GM21367 (cell line): ENCODE results near the gene HLCS.

Source experiments
- ATAC-seq: cut with Tn5 transposase; IDR thresholded peaks from one replicate; pipeline ENCODE4 v1.9.1; 2021; ENCODE audit not compliant: unreplicated experiment

HLCS gene

DNA sequence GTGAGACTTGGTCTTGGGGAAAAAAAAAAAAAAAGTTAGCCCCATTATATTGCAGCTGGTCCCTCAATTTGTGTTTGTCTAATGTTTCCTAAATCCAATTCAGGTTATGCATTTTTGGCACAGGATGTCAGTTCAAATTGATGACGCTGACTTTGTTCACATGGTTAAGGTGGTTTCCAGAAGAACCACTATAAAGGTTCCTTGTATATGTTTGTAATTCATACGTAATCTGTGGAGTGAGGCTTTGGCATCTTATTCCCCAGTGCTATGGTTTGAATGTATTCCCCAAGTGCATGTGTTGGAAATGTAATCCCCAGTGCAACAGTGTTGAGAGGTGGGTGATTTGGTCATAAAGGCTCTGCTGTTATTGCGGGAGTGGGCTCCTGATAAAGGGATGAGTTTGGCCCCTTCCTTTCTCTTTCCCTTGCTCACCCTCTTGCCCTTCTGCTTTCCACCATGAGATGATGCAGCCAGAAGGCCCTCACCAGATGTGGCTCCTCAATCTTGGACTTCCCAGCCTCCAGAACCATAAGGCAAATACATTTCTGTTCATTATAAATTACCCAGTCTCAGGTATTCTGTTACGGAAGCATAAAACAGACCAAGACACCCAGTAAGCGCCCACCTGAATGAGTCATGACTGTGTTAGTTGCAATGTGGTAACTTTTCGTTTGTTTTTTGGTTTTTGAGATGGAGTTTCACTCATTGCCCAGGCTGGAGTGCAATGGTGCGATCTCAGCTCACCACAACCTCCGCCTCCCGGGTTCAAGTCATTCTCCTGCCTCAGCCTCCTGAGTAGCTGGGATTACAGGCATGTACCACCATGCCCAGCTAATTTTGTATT, 19.5 kb upstream of the HLCS start:
- no peak for ATAC-seq

DNA sequence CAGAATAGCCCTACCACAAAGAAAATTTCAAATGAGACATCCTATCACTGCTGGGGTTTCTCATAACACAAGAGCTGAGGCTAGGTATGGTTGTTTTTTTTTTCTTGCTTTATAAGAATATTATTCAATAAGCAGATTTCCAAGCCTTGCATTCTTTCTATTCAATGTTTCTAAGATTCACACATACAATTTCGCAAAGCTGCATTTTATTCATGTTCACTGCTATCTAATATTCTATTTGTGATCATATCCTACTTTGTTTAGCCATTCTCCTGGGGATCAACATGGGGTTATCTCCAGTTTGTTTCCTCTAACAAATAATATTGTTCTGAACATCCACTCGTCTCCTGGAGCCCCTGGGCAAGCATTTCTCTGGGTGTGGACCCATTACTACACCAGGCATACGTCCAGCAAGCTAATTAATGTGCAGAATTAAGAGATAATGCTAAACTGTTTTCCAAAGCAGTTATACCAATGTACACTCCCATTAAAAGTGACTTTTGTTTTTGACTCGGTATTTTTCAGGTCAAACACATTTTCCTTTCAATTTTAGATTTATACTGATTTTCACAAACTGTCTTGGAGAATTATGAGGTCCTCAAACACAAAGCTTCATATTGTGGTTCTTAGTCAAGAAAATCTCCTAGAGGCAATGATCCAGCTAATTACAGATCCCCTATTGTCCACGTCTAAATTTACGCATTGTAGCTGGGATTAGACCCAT, 15.7 kb upstream of the HLCS start:
- ATAC-seq, result no peak

DNA sequence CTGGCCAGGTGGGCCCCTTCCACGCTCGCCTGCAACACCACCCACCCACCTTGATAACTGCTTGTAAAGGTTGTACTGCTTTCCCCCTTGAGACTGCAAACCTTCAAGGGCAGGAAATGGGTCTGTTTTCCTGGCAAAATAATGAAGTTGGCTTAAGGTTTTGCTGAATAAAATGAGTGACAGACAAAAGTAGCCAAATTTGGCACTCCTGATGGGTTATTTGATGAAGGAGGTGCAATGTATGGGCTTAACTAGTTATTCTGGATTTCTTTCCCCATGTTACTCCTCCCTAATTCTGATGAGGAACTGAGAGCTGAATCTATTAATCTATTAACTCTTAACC, 14.6 kb upstream of the HLCS start:
- ATAC-seq, result no peak

DNA sequence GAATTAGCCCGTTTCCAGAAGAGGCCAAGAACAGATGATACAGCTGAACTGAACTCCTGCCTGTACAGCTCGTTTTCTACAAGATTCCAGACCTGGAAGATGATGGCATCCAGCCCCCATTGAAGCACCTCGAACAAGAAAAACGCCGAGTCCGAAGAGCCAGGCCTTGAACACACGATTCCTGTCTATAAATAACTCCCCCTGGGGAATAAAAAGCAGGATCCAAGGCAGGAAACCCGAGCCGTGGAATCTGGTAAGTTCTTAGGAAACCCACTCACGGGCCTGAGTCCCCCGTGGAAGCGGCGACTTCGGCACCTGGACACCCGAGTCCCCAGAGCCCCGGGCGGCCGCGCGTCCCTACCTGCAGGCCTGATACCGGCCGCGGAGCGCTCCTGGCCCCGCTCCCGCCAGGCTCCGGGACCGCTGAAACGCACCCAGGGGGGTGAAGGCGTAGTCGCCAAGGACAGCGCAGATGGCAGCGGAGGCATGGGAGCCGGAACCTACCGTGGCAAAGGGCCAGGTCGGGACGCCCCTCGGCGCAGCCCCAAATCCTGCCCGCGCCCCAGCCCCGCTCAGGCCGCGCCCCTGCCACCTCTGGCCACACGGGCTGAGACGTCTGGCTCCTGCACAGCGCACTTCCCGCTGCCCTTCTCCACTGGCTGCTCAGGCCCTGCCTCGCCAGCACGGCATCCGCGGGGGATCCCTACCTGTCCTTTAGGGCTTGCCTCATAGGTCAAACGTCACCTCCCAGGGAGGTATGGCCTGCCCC, 14.0 kb upstream of the HLCS start:
- ATAC-seq, result no peak

DNA sequence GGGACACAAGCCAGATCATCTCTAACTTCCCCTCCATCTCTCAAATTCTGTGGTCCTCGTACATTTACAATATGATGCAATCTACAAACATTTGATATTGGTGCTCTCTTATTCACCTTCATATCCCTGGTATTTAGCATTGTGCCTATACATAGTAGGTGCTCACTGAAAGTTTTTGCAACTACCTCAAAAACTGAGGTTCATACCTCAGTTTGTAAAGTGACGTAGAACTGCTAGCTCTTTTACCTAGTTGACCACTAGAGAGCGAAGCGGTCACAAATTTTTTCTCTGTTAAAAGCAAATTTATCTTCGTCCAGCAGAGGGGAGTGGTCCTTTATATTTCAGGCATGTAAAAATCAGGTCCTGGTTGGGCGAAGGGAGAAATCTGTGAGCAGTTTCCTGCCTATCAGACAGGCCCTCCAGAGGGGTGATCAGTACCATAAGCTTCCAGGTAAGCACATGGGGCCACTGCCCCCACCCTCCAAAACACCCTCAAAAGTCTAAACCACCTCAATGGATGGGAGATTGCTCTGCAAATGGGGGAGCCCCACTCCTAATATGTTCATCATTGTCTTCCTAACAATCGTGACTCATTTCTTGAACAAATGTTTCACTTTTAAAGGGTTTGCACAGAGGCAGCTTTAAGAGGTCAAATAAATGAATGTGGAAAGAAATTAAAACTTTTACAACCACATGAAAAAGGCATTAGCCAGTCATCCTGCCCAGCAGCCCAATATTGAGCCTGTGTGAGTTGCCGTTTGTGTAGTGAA, 10.6 kb upstream of the HLCS start:
- ATAC-seq, result peak; percentile 70

DNA sequence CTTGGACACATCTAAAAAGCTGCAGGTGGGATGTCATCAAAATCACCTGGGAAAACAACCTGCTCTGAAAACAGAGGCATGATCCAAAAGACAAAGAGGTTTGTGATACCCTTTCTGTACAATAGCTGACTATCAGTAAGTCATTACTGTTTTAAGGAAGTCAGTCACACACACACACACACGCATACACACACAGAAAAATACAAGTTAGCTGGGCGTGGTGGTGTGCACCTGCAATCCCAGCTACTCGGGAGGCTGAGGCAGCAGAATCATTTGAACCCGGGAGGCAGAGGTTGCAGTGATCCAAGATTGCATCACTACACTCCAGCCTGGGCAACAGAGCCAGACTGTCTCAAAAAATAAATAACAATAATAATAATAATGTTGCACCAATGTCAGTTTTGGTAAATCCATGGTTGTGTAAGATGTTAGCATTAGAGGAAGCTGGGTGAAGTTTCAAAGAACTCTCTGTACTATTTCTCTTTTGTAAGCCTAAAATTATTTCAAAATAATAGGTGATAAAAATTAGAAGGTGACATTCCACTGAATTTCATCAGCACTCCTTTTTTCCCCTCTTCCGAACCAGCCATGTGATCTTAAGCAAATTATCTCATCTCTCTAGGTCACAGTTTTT, 9.9 kb upstream of the HLCS start:
- ATAC-seq, result no peak

DNA sequence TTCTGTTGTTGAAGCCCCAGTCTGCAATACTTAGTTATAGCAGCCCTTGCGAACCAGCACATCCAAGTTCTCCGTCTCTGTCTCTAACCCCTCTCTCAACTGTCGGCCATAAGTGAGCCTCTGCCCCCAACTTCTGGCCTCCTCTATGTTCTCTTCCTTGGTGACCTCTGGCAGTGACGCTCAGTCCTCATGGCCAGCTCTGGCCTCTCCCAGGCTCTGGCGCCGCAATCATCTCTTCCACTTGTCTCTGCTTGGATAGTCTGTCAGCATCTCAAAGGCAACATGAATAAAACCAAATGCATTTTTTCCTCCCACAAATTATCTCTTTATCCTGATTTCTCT, 8.4 kb upstream of the HLCS start:
- ATAC-seq, result no peak

DNA sequence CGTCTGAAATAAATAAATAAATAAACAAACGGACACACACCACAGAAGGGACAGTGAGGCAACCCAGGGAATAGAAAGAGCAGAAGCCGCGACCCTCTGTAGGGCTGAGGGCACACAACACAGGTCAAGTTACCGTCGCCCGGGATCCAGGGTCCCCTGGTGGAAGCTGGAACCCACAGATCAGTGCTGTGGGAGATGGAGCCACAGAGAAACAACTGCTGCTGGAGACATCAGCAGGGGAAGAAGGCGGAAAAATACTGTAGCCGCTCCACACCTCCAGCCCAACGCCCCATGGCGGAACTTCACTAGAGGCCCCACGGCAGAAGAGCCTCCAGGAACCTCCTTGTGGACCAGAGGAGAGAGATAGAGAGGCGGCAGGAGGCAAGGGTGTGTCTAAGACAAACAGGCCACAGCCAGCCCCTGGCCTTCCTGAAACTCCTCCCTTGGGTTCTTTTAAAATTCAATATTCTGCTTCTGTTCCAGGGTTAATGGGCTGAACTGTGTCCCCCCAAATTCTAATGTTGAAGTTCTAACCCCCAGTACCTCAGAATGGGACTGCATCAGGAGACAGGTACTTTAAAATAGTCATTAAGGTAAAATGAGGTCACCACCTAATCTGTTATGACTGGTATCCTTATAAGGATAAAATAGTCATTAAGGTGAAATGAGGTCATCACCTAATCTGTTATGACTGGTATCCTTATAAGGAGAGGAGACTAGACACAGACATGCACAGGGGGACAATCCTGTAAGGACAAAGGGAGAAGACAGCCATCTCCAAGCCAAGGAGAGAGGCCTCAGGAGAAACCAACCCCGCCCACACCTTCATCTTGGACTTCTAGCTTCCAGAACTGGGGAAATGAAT, 7.7 kb upstream of the HLCS start:
- no peak for ATAC-seq

DNA sequence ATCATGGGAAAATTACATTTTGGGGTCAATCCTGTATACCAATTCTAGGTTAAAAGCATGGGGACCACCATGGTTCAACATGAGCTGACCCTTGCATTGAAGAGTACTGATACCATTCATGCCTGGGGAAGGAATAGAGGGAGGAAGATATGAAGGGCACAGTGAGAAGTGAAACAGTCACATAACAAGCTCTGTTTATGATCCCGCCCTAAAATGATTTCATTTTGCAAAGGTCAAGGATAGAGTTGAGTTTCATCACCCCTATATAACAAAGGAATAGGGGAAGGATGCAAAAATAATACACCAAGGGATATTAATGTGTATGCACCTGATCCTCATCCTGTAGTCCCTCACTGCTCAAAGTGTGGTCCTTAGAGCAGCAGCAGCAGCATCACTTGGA, 2.5 kb upstream of the HLCS start:
- ATAC-seq, result no peak

DNA sequence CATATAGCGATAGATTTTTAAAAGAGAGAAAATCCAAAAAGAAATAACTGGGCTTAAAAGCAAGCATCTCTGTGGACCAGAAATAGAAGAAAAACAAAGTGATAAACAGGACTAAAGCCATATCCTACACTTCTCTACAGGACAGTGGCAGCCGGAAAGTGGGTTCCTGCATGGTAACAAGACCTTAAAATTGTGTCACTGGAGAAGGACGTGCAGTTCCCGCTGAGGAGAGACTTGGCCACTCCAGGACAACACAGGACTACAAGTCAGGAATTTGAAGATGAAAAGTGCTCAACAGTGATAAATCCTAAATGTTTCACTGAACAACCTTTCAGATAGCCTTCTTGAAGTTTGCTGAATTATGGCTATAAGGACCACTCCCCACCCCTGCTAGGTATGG, 1.9 kb upstream of the HLCS start:
- ATAC-seq, result no peak

DNA sequence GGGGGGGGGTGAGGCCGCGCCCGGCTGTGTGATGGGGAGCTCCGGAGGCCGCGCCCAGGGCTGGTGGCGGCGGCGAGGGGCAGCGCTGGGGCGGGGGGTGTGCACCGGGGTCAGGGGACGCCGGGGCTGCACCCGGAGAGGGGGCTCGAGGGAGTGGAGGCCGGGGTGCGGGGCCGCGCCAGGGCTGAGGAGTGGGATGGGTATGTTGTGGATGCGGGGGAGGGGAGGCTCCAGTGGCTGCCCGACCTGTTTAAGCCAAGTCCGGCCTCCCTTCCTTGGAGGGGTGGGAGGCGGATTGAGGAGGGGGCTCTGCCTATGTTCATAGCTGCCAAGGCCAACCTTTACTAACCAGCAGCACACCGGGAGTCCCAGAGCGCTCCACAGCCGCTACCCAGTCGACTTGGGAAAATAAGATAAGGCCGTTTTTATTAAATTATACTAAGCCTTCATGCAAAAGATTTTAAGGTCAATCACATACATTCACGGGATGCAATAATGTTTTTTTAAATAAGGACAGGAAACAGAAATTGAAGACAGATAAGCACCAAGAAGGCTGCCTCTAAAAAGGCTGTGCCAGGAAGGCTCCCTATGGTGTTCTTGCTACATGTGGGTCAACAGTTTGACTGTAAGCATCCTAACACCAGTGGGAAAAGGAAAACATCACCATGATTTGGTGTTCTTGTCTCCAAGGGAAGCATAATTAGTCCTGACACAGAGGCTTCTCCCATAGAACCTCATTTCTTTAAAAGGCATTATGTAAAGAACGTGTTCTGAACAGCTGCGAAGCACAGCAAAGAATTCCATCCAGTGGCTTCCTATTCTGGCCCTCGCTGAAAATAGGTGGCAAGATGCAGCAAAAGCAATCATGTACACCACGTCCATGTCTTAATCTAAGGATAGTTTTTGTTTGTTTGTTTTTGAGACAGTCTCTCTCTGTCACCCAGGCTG, 626 bp upstream of the HLCS start:
- ATAC-seq, result no peak

DNA sequence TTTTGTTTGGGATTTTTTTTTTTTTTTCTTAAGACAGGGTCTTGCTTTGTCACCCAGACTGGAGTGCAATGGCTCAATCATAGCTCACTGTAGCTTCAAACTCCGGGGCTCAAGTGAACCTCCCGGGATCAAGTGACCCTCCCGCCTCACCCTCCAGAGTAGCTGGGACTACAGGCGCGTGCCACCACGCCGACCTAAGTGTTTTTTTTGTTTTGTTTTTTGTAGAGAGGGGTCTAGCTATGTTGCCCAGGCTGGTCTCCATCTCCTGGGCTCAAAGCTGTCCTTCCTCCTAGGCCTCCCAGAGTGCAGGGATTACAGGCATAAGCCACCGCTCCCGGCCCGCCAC, 776 bp downstream of the HLCS start:
- ATAC-seq, result no peak

DNA sequence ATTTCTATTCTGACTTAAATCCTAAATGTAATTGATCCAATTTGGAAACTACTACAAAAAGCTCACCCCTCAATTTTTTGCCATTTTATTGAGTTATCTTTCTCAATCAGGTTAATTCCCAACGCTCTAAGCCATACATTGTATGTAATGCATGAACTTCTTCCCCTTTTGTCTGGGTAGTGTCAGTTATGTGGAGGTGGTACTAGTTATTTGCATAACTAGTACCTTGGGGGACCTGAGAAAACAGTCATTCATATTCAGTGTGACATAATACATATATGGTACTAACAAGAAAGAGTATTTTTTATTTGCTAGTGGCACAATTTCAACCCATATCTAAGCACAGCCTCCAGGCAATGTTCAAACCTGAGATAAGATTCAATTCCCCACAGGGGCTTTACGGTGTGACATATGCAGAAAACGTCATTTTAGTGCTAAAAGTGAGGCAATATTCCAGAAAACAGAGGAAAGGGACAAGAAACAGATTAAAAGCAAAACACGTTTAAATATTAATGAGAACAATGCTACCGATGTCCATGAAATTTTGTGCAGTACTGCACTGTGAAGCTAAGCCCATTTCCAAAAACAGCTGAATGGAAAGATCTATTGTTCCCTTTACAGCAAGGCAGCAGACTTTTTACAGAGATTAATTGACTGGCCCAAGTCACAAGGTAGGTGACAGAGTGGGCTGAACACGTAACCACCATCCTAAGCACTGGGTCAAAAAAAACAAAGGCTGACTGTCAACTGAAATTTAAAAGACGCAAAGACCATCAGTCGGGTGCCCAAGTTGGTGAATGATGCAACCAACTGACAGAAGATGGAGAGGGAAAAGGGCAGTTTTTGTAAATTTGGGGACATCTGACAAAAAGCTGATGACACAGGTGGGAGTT, 1.4 kb downstream of the HLCS start:
- no peak for ATAC-seq

DNA sequence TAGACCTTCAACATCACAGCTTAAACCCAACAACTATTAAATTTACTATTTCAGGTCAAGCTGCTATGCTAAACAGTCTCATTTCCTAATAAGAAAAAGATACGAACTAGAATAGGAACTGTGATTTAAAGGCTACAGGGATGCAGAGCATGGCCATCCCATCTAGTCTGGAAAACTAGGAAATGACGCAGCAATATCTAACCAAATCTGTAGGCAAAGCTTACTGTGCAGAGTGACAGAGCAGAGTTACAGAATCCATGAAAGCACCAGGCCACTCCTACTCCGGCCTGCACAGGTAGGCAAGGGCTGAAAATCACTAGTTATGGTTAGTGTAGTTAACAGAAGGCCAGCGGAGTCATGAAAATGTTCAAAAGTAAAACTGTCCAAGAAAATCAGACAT, 2.1 kb downstream of the HLCS start:
- no peak for ATAC-seq

DNA sequence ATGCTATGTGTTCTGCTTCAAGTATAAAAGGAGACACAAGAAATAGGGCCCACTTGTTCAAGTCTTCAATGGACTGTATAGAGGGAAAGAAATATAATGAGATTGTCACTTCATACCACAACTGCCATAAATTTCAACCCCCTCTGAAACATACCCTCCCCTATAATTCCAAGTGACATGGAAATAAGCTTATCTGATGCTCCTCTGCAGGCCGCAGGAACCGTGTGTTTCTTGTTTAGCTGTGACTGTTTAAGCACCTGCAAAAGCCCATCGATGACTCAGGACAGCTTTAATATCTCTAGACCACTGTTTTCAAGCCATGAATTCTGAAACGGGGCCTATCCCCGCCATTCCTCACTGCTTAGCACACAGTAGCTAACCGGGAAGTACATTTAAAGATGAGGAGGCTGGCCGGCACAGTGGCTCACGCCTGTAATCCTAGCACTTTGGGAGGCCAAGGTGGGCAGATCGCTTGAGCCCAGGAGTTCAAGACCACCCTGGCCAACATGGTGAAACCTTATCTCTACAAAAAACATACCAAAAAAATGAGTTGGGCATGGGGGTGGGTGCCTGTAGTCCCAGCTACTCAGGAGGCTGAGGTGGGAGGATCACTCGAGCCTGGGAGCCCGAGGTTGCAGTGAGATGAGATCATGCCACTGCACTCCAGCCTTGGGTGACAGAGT, 4.2 kb downstream of the HLCS start:
- no peak for ATAC-seq

DNA sequence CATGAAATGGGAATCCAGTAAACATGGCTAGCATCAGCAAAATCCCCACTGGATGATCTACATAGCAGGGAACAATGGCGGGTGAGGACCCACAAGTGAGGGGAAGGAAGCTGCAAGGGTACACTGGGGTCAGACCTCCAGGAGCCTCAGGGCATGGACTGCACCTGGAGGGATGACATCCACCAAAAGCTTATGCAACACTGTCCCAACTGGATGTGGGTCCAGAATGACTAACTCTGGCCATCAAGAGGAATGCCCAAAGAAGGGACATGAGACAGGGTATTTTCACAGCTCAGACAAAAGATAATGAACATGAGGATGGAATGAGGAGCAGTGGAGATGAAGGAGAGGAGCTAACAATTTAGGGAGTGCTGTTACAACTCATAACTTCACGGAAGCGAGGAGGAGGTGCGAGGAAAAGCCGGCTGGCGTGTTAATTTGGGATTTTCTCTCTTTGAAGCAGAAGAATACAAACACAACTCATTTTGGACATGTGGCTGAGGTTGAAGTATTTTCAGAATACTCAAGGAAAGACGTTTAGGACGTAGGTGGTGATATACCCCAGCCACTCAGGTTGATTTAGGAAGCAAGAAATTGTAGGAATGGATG, 5.7 kb downstream of the HLCS start:
- ATAC-seq, result no peak
